ENCODE measurements around the gene FOXO3B.
"Not testable (repeated sequence)": the region's sequence is repeated elsewhere in the genome, so short reads cannot be mapped to it uniquely, and the experiment has no call there.

The FOXO3B gene

GRCh38 chr17:18681767-18682571, at the start of gene FOXO3B:
Gene FOXO3B (minus strand): TSS chr17:18682314. CDS start chr17:18681651, 663 bp downstream.
- in situ Hi-C loops (cut with HindIII; ENCODE audit: low sequenced_read_pairs) = not testable (repeated sequence)
- H3K4me3 ChIP-seq (ENCODE audit: low read depth, low read length) = peak within 1 kb of the TSS; percentile 49
- DNase-seq (ENCODE audit: low read depth) = peak; percentile 71

- DNase-seq (ENCODE audit: low read depth); in situ Hi-C loops (cut with HindIII; ENCODE audit: low sequenced_read_pairs); H3K4me3 ChIP-seq (ENCODE audit: low read depth, low read length): not testable (repeated sequence)
These were observed 41.4 kb upstream of the FOXO3B start for GRCh38 chr17:18723509-18723908.

- H3K4me3 ChIP-seq (ENCODE audit: low read depth, low read length); DNase-seq (ENCODE audit: low read depth); in situ Hi-C loops (cut with HindIII; ENCODE audit: low sequenced_read_pairs): not testable (repeated sequence)
These were observed 40.5 kb upstream of the FOXO3B start for GRCh38 chr17:18722612-18723011.

- in situ Hi-C loops (cut with HindIII; ENCODE audit: low sequenced_read_pairs); DNase-seq (ENCODE audit: low read depth); H3K4me3 ChIP-seq (ENCODE audit: low read depth, low read length): not testable (repeated sequence)
These were observed 39.8 kb upstream of the FOXO3B start for GRCh38 chr17:18721775-18722547.

- DNase-seq (ENCODE audit: low read depth); H3K4me3 ChIP-seq (ENCODE audit: low read depth, low read length); in situ Hi-C loops (cut with HindIII; ENCODE audit: low sequenced_read_pairs): not testable (repeated sequence)
These were observed 37.5 kb upstream of the FOXO3B start for GRCh38 chr17:18719428-18720110.

GRCh38 chr17:18718643-18719427, 36.7 kb upstream of the FOXO3B start:
- DNase-seq (ENCODE audit: low read depth); in situ Hi-C loops (cut with HindIII; ENCODE audit: low sequenced_read_pairs); H3K4me3 ChIP-seq (ENCODE audit: low read depth, low read length): not testable (repeated sequence)

GRCh38 chr17:18712354-18712999, 30.4 kb upstream of the FOXO3B start:
- in situ Hi-C loops (cut with HindIII; ENCODE audit: low sequenced_read_pairs); H3K4me3 ChIP-seq (ENCODE audit: low read depth, low read length): not testable (repeated sequence)
- peak; percentile 44 for TF ChIP-seq CTCF (IDR thresholded peaks at IDR 0.05; ENCODE audit: low read depth, low read length, missing control alignments)
- peak; percentile 31 for DNase-seq (ENCODE audit: low read depth)

- H3K4me3 ChIP-seq (ENCODE audit: low read depth, low read length); DNase-seq (ENCODE audit: low read depth); in situ Hi-C loops (cut with HindIII; ENCODE audit: low sequenced_read_pairs): not testable (repeated sequence)
These were observed 26.1 kb upstream of the FOXO3B start for GRCh38 chr17:18708215-18708614.

- in situ Hi-C loops (cut with HindIII; ENCODE audit: low sequenced_read_pairs); DNase-seq (ENCODE audit: low read depth); H3K4me3 ChIP-seq (ENCODE audit: low read depth, low read length): not testable (repeated sequence)
These were observed 23.8 kb upstream of the FOXO3B start for GRCh38 chr17:18705955-18706354.

- in situ Hi-C loops (cut with HindIII; ENCODE audit: low sequenced_read_pairs) = not testable (repeated sequence)
These were observed 16.5 kb upstream of the FOXO3B start for GRCh38 chr17:18698473-18699103.

GRCh38 chr17:18695143-18695542, 13.0 kb upstream of the FOXO3B start:
- DNase-seq (ENCODE audit: low read depth); H3K4me3 ChIP-seq (ENCODE audit: low read depth, low read length); in situ Hi-C loops (cut with HindIII; ENCODE audit: low sequenced_read_pairs): not testable (repeated sequence)

More at GRCh38 chr17:18698473-18699103, 16.5 kb upstream of the FOXO3B start:
- DNase-seq (ENCODE audit: low read depth) = not testable (repeated sequence)
- H3K4me3 ChIP-seq (ENCODE audit: low read depth, low read length) = peak overlapping the region; percentile 53

- in situ Hi-C loops (cut with HindIII; ENCODE audit: low sequenced_read_pairs); DNase-seq (ENCODE audit: low read depth): not testable (repeated sequence)
- H3K4me3 ChIP-seq (ENCODE audit: low read depth, low read length) = peak overlapping the region; percentile 49
These were observed 554 bp upstream of the FOXO3B start for GRCh38 chr17:18682668-18683067.

GRCh38 chr17:18677381-18677780, 4.7 kb downstream of the FOXO3B start:
- DNase-seq (ENCODE audit: low read depth); in situ Hi-C loops (cut with HindIII; ENCODE audit: low sequenced_read_pairs); H3K4me3 ChIP-seq (ENCODE audit: low read depth, low read length): not testable (repeated sequence)

GRCh38 chr17:18676928-18677327, 5.2 kb downstream of the FOXO3B start:
- DNase-seq (ENCODE audit: low read depth); H3K4me3 ChIP-seq (ENCODE audit: low read depth, low read length); in situ Hi-C loops (cut with HindIII; ENCODE audit: low sequenced_read_pairs): not testable (repeated sequence)

Data from astrocyte of the cerebellum (primary cell).